ENCODE data around the gene AP5Z1.

GRCh38 chr7:4730971-4731370 is 44.5 kb upstream of the AP5Z1 start:
- no peak for TF ChIP-seq CTCF (IDR thresholded peaks at IDR 0.05)
- TF ChIP-seq POLR2A (IDR thresholded peaks at IDR 0.05) = no peak
- TF ChIP-seq POLR2AphosphoS5 (IDR thresholded peaks at IDR 0.05) = no peak

Measured in suprapubic skin (tissue), 4 donors.